Ramos (cell line): ENCODE data around the gene GIPC1.
"Not testable (repeated sequence)": the region's sequence is repeated elsewhere in the genome, so short reads cannot be mapped to it uniquely, and the experiment has no call there.

Experiments
- in situ Hi-C: fragments of 300-500 bp; cut with MboI; formaldehyde crosslinking; loops from one replicate; pipeline ENCODE4 v1.14.3; 2022; ENCODE audit warnings: low sequenced_read_pairs; ENCODE audit not compliant: unreplicated experiment

GIPC1 gene

GRCh38 chr19:14496029-14496833, at the start of gene GIPC1:
Gene GIPC1, minus strand, starts transcription at chr19:14496127. Its CDS starts 13,151 bp downstream, at chr19:14482976.
- in situ Hi-C loops: no loop called here

- in situ Hi-C loops: no loop called here
Observed at GRCh38 chr19:14545716-14546082, 49.8 kb upstream of the GIPC1 start.

- in situ Hi-C loops: no loop called here
Observed at GRCh38 chr19:14544977-14545715, 49.2 kb upstream of the GIPC1 start.

GRCh38 chr19:14544047-14544446, 48.1 kb upstream of the GIPC1 start:
- in situ Hi-C loops: no loop called here

GRCh38 chr19:14542711-14543328, 46.9 kb upstream of the GIPC1 start:
- in situ Hi-C loops: no loop called here

GRCh38 chr19:14541979-14542378, 46.1 kb upstream of the GIPC1 start:
- in situ Hi-C loops: not testable (repeated sequence)

- in situ Hi-C loops: no loop called here
Observed at GRCh38 chr19:14540741-14541525, 45.0 kb upstream of the GIPC1 start.

GRCh38 chr19:14536926-14537692, 41.2 kb upstream of the GIPC1 start:
- in situ Hi-C loops: no loop called here

GRCh38 chr19:14533450-14533849, 37.5 kb upstream of the GIPC1 start:
- in situ Hi-C loops: no loop called here

- in situ Hi-C loops: no loop called here
Observed at GRCh38 chr19:14530506-14530905, 34.6 kb upstream of the GIPC1 start.

- in situ Hi-C loops: no loop called here
Observed at GRCh38 chr19:14530005-14530348, 34.0 kb upstream of the GIPC1 start.

- in situ Hi-C loops: no loop called here
Observed at GRCh38 chr19:14529254-14530004, 33.5 kb upstream of the GIPC1 start, which contains the start of gene TECR. Gene TECR, plus strand, starts transcription at chr19:14529594. Its CDS starts 103 bp downstream, at chr19:14529697.

- in situ Hi-C loops: no loop called here
Observed at GRCh38 chr19:14528419-14529253, 32.7 kb upstream of the GIPC1 start.

GRCh38 chr19:14526423-14526822, 30.5 kb upstream of the GIPC1 start:
- in situ Hi-C loops: no loop called here

- in situ Hi-C loops: no loop called here
Observed at GRCh38 chr19:14525729-14526128, 29.8 kb upstream of the GIPC1 start.

- in situ Hi-C loops: no loop called here
Observed at GRCh38 chr19:14520543-14520942, 24.6 kb upstream of the GIPC1 start.

- in situ Hi-C loops: no loop called here
Observed at GRCh38 chr19:14519860-14520407, 24.0 kb upstream of the GIPC1 start.
